ENCODE data around the gene ELF1. TPM values are rescaled to one million over a fixed set of nuclear protein-coding genes. Genes with fewer than 3 reads are reported as not detected.

ELF1 gene
- total RNA-seq, 1 experiment from 2014 or later: 15.3 TPM

DNA sequence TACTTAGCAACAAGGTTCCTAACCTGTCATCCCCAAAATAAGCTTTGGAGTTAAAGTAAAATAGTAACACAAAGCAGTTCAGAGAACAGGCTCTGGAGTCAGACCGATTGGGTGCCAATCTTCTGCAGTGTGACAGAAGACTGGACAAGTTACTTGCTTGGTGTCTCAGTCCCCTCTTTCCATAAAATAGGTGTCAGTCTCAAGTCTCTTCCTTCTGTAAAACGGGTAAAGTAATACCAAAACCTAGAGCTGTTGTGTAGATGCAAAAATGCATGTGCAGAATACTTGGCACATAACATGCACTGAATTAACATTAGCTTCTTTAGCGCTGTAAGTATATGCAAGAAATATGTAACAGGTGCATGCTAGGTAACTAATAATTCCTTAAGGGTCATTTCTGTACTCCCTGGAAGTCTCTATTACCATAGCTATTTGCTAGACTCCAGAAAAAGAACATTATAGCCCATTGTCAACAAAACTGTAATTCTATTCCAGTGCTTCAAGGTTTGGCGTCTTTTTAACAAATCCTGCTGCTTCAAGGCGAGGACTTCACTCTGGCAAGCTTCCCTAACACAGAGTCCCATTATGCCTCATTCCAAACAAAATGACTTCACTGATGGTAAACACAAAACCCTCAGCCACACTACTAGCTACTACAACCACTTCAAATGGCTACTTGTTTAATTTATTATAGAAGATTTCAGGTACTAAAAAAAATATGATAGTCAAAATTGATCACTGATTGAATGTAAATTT is 32.8 kb downstream of the ELF1 start:
- peak overlapping the region; percentile 60 for H3K4me2 ChIP-seq (ENCODE audit: low read length)
- H3K79me2 ChIP-seq (ENCODE audit: low read length): peaks cover 37% of the 10 kb centered on the region

GRCh38 chr13:40985381-40986100 is 33.6 kb downstream of the ELF1 start:
- no TSS peak for BruUV-seq (replicated peaks)
- H3K9ac ChIP-seq (ENCODE audit: low read length): no peak overlapping the region
- H3K79me2 ChIP-seq (ENCODE audit: low read length): peaks cover 30% of the 10 kb centered on the region
- intact Hi-C loops (cut with micrococcal nuclease): no loop called here
- ATAC-seq: no peak
- H3K4me3 ChIP-seq (ENCODE audit: low read length): no peak overlapping the region
- H3K27ac ChIP-seq (ENCODE audit: low read length): no peak overlapping the region
- no peaks in the 10 kb centered on the region for H3K9me3 ChIP-seq (ENCODE audit: low read length)
- DNase-seq: no peak
- TF ChIP-seq EZH2 (IDR thresholded peaks at IDR 0.05; ENCODE audit: low read length, unreplicated experiment): no peak
- no peak for TF ChIP-seq CTCF (conservative IDR thresholded peaks at IDR 0.05; ENCODE audit: low read depth, low read length)
- no peak for TF ChIP-seq EZH2phosphoT487 (IDR thresholded peaks at IDR 0.05; ENCODE audit: borderline replicate concordance, low read length)
- peaks cover 5% of the 10 kb centered on the region; the same call in 1 of the 2 replicates for H4K20me1 ChIP-seq (ENCODE audit: low read length)
- H3K36me3 ChIP-seq (ENCODE audit: low read depth, low read length): no peaks in the 10 kb centered on the region
- POLR2A ChIA-PET (ENCODE audit: unreplicated experiment): interaction anchor here (0.6 to 0.7 kb wide), 2 partner anchors 131 to 1870 kb away, joined by 3 to 6 read pairs; no protein-coding TSS in a partner anchor
- no peaks in the 10 kb centered on the region for H3K27me3 ChIP-seq (ENCODE audit: low read length)
- H2AFZ ChIP-seq (ENCODE audit: low read length): no peak overlapping the region
- no peaks in the 10 kb centered on the region for H3F3A ChIP-seq (ENCODE audit: low read length, unreplicated experiment)
- CTCF ChIA-PET: interaction anchor here (1.0 kb wide), 1 partner anchor 64 kb away, joined by 3 read pairs; no protein-coding TSS in a partner anchor
- no peaks in the 10 kb centered on the region for H3K9me2 ChIP-seq (replicated peaks; ENCODE audit: low read length)
- H3K4me2 ChIP-seq (ENCODE audit: low read length): peak overlapping the region; percentile 60
- H3K4me1 ChIP-seq (ENCODE audit: insufficient read depth, low read length): peaks cover 10% of the 10 kb centered on the region

More for the DNA sequence above, 32.8 kb downstream of the ELF1 start:
- H3K9me3 ChIP-seq (ENCODE audit: low read length): no peaks in the 10 kb centered on the region
- peaks cover 5% of the 10 kb centered on the region; the same call in 1 of the 2 replicates for H4K20me1 ChIP-seq (ENCODE audit: low read length)
- H3K9ac ChIP-seq (ENCODE audit: low read length): no peak overlapping the region
- no peaks in the 10 kb centered on the region for H3K9me2 ChIP-seq (replicated peaks; ENCODE audit: low read length)
- H2AFZ ChIP-seq (ENCODE audit: low read length): no peak overlapping the region
- no peaks in the 10 kb centered on the region for H3K27me3 ChIP-seq (ENCODE audit: low read length)
- no peak overlapping the region for H3K4me3 ChIP-seq (ENCODE audit: low read length)
- no peaks in the 10 kb centered on the region for H3F3A ChIP-seq (ENCODE audit: low read length, unreplicated experiment)
- no TSS peak for BruUV-seq (replicated peaks)
- ChIA-PET POLR2A (ENCODE audit: unreplicated experiment) (interaction anchor here (0.6 to 0.7 kb wide), 4 partner anchors 131 to 1871 kb away, joined by 3 to 6 read pairs (median 4); no protein-coding TSS in a partner anchor), CTCF (interaction anchor here (0.6 to 1.0 kb wide), 4 partner anchors 33 to 71 kb away, joined by 3 to 11 read pairs (median 6); no protein-coding TSS in a partner anchor)
- intact Hi-C loops (cut with micrococcal nuclease): no loop called here
- peak; percentile 98 for ATAC-seq
- peaks cover 10% of the 10 kb centered on the region for H3K4me1 ChIP-seq (ENCODE audit: insufficient read depth, low read length)
- DNase-seq: peak; percentile 71
- no peaks in the 10 kb centered on the region for H3K36me3 ChIP-seq (ENCODE audit: low read depth, low read length)
- TF ChIP-seq EZH2 (IDR thresholded peaks at IDR 0.05; ENCODE audit: low read length, unreplicated experiment) (no peak), EZH2phosphoT487 (IDR thresholded peaks at IDR 0.05; ENCODE audit: borderline replicate concordance, low read length) (no peak), CTCF (conservative IDR thresholded peaks at IDR 0.05; ENCODE audit: low read depth, low read length) (no peak)
- H3K27ac ChIP-seq (ENCODE audit: low read length): no peak overlapping the region

Data from PC-3 (cell line).